ENCODE data around the gene KRTAP10-2.

KRTAP10-2 gene

DNA sequence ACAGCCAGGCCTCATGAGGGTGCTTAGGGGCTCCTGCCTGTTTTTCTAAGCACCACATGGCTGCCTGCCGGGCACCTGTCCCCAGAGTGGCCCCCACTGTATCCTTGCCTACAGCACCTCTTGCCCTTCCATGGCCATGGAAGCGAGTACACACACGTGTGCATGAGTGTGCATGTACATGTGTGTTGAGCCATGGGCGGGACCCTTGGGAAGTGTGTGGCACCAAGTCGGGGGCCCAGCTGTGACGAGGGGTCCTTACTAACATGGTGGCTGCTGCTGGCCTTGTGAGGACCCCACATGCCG, 37.1 kb downstream of the KRTAP10-2 start:
- in situ Hi-C loops (cut with HindIII; ENCODE audit: low sequenced_read_pairs) = no loop called here
- DNase-seq (ENCODE audit: low read depth) = no peak

GRCh38 chr21:44513389-44514217, 37.7 kb downstream of the KRTAP10-2 start:
- no peak overlapping the region for H3K4me3 ChIP-seq (ENCODE audit: low read depth, low read length)
- TF ChIP-seq, protein P1, sequence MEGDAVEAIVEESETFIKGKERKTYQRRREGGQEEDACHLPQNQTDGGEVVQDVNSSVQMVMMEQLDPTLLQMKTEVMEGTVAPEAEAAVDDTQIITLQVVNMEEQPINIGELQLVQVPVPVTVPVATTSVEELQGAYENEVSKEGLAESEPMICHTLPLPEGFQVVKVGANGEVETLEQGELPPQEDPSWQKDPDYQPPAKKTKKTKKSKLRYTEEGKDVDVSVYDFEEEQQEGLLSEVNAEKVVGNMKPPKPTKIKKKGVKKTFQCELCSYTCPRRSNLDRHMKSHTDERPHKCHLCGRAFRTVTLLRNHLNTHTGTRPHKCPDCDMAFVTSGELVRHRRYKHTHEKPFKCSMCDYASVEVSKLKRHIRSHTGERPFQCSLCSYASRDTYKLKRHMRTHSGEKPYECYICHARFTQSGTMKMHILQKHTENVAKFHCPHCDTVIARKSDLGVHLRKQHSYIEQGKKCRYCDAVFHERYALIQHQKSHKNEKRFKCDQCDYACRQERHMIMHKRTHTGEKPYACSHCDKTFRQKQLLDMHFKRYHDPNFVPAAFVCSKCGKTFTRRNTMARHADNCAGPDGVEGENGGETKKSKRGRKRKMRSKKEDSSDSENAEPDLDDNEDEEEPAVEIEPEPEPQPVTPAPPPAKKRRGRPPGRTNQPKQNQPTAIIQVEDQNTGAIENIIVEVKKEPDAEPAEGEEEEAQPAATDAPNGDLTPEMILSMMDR (IDR thresholded peaks at IDR 0.05; ENCODE audit: low read depth, low read length, missing control alignments) = no peak
- no peak for DNase-seq (ENCODE audit: low read depth)
- in situ Hi-C loops (cut with HindIII; ENCODE audit: low sequenced_read_pairs) = no loop called here

More for the DNA sequence above, 37.1 kb downstream of the KRTAP10-2 start:
- TF ChIP-seq, protein P1 (IDR thresholded peaks at IDR 0.05; ENCODE audit: low read depth, low read length, missing control alignments) = no peak
- H3K4me3 ChIP-seq (ENCODE audit: low read depth, low read length) = no peak overlapping the region

- in situ Hi-C loops (cut with HindIII; ENCODE audit: low sequenced_read_pairs) = no loop called here
- no peak overlapping the region for H3K4me3 ChIP-seq (ENCODE audit: low read depth, low read length)
- no peak for DNase-seq (ENCODE audit: low read depth)
- TF ChIP-seq, protein P1 (IDR thresholded peaks at IDR 0.05; ENCODE audit: low read depth, low read length, missing control alignments) = no peak
Measured at GRCh38 chr21:44512496-44513388, 38.6 kb downstream of the KRTAP10-2 start.

DNA sequence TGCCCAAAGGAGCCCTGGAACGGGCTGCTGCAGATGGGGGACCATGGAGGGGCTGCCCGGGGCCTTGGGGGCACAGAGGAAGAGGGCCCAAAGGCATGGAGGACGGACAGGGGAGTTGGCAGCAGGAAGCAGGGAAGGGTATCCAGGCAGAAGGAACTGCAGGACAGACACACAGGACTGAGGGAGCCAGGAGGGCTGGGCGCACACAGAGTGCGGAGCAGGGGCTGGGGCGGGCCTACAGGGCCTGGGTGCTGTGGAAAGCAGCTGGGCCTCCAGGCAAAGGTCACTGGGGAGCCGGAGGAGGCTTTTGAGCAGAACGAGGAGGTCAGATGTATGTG, 39.4 kb downstream of the KRTAP10-2 start:
- in situ Hi-C loops (cut with HindIII; ENCODE audit: low sequenced_read_pairs) = no loop called here
- TF ChIP-seq, protein P1 (IDR thresholded peaks at IDR 0.05; ENCODE audit: low read depth, low read length, missing control alignments) = no peak
- H3K4me3 ChIP-seq (ENCODE audit: low read depth, low read length) = no peak overlapping the region
- DNase-seq (ENCODE audit: low read depth) = no peak

DNA sequence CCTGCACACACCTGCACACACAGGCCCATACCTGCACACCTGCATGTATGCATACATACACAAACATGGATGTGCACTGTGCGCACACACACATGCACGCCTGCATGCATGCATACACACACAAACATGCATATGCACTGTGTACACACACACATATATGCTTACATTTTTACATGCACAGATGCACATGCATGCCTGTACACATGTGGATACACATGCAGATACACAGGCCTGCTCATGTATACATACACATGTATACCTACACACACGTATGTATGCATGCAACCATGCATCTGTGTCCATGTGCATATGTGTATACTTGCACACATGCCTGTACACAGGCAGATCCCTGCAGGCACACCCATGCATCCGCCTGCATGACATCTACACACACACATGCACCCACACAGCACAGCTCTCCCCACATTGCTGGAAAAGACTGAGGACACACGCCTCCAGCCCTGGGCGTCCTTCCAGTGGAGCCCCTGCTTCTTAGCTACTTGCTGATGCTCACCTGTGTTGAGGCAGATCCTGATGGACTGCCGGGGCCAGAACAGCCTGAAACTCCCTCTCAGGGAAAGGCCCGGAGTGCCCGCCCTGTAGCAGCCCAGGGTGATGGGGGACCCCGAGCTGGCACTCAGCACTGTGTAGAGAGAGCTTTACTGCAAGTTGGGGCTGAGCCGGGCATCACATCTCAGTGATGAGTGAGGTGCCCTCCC, 39.9 kb downstream of the KRTAP10-2 start:
- no peak overlapping the region for H3K4me3 ChIP-seq (ENCODE audit: low read depth, low read length)
- TF ChIP-seq, protein P1 (IDR thresholded peaks at IDR 0.05; ENCODE audit: low read depth, low read length, missing control alignments) = no peak
- no peak for DNase-seq (ENCODE audit: low read depth)
- in situ Hi-C loops (cut with HindIII; ENCODE audit: low sequenced_read_pairs) = no loop called here

- TF ChIP-seq, protein P1 (IDR thresholded peaks at IDR 0.05; ENCODE audit: low read depth, low read length, missing control alignments) = peak; percentile 61
- no peak for DNase-seq (ENCODE audit: low read depth)
- in situ Hi-C loops (cut with HindIII; ENCODE audit: low sequenced_read_pairs) = no loop called here
- H3K4me3 ChIP-seq (ENCODE audit: low read depth, low read length) = no peak overlapping the region
Measured at GRCh38 chr21:44510508-44511218, 40.6 kb downstream of the KRTAP10-2 start.

Measured in astrocyte of the cerebellum (primary cell).